WTC11 (cell line): ENCODE data around the gene PPOX.

Source experiments
- GRHL2 ChIP-seq: fragments of 250-450 bp; sonication (Bioruptor Pico); IDR thresholded peaks from 2 replicates; pipeline ENCODE4 v1.8.0; 2022; ENCODE audit warnings: mild to moderate bottlenecking, moderate library complexity; ENCODE audit not compliant: insufficient replicate concordance, severe bottlenecking
- IRF2 ChIP-seq: sonication (generic); formaldehyde crosslinking; IDR thresholded peaks from 2 replicates; pipeline ENCODE4 v1.8.0; 2022; ENCODE audit warnings: low read depth, missing genetic modification reagents, borderline replicate concordance
- NR3C1 ChIP-seq: sonication (generic); formaldehyde crosslinking; conservative IDR thresholded peaks from 2 replicates; pipeline ENCODE4 v1.8.1; 2023; ENCODE audit warnings: low read depth, mild to moderate bottlenecking, missing genetic modification reagents
- TEAD4 ChIP-seq: sonication (generic); formaldehyde crosslinking; IDR thresholded peaks from 2 replicates; pipeline ENCODE4 v1.8.0; 2022; ENCODE audit warnings: mild to moderate bottlenecking, missing genetic modification reagents
- ZNF423 ChIP-seq: fragments of 250-450 bp; sonication (Bioruptor Pico); IDR thresholded peaks from 2 replicates; pipeline ENCODE4 v2.1.2; 2022; ENCODE audit warnings: mild to moderate bottlenecking, moderate library complexity
- TF ChIP-seq, protein P1 (sequence below): sonication (generic); formaldehyde crosslinking; conservative IDR thresholded peaks from 2 replicates; pipeline ENCODE4 v1.8.1; 2022; ENCODE audit warnings: mild to moderate bottlenecking, missing genetic modification reagents
- TF ChIP-seq, protein P2 (sequence below): fragments of 200-600 bp; IDR thresholded peaks from 2 replicates; pipeline ENCODE4 v1.8.0; 2022; ENCODE audit warnings: antibody characterized with exemption
- TF ChIP-seq, protein P3 (sequence below): sonication (generic); formaldehyde crosslinking; IDR thresholded peaks from 2 replicates; pipeline ENCODE4 v1.8.0; 2023; ENCODE audit warnings: mild to moderate bottlenecking, missing genetic modification reagents

DNA sequence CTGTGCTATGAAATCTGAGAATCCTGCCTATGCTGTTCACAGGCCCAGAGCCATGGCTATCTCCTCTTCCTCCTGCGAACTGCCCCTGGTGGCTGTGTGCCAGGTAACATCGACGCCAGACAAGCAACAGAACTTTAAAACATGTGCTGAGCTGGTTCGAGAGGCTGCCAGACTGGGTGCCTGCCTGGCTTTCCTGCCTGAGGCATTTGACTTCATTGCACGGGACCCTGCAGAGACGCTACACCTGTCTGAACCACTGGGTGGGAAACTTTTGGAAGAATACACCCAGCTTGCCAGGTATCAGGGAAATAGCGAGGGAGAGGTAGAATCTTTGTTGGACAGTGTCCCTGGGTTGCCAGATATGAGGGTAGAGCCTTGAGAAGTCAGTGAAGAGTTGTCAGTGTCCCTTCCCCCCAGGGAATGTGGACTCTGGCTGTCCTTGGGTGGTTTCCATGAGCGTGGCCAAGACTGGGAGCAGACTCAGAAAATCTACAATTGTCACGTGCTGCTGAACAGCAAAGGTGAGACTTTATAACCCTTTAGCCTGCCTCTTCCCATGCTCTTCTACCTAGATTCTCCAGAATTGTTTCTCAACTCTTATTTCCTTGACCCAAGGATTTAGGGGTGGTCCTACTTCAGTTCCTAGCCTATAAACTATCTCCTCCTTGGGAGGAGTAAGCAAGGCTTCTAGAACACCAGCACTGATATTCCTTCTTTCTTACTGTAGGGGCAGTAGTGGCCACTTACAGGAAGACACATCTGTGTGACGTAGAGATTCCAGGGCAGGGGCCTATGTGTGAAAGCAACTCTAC lies 46.9 kb upstream of the PPOX start:
- TF ChIP-seq ZNF423 (CRISPR knock-in tag) (no peak), GRHL2 (CRISPR knock-in tag) (no peak), IRF2 (CRISPR knock-in tag) (no peak), NR3C1 (CRISPR knock-in tag) (no peak), TEAD4 (CRISPR knock-in tag) (no peak)
- TF ChIP-seq, protein P1, sequence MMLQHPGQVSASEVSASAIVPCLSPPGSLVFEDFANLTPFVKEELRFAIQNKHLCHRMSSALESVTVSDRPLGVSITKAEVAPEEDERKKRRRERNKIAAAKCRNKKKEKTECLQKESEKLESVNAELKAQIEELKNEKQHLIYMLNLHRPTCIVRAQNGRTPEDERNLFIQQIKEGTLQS (CRISPR knock-in tag): no peak
- TF ChIP-seq, protein P2, sequence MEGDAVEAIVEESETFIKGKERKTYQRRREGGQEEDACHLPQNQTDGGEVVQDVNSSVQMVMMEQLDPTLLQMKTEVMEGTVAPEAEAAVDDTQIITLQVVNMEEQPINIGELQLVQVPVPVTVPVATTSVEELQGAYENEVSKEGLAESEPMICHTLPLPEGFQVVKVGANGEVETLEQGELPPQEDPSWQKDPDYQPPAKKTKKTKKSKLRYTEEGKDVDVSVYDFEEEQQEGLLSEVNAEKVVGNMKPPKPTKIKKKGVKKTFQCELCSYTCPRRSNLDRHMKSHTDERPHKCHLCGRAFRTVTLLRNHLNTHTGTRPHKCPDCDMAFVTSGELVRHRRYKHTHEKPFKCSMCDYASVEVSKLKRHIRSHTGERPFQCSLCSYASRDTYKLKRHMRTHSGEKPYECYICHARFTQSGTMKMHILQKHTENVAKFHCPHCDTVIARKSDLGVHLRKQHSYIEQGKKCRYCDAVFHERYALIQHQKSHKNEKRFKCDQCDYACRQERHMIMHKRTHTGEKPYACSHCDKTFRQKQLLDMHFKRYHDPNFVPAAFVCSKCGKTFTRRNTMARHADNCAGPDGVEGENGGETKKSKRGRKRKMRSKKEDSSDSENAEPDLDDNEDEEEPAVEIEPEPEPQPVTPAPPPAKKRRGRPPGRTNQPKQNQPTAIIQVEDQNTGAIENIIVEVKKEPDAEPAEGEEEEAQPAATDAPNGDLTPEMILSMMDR: 0 out of 2 replicates have a peak, but pooled peaks have one; percentile 5
- TF ChIP-seq, protein P3, sequence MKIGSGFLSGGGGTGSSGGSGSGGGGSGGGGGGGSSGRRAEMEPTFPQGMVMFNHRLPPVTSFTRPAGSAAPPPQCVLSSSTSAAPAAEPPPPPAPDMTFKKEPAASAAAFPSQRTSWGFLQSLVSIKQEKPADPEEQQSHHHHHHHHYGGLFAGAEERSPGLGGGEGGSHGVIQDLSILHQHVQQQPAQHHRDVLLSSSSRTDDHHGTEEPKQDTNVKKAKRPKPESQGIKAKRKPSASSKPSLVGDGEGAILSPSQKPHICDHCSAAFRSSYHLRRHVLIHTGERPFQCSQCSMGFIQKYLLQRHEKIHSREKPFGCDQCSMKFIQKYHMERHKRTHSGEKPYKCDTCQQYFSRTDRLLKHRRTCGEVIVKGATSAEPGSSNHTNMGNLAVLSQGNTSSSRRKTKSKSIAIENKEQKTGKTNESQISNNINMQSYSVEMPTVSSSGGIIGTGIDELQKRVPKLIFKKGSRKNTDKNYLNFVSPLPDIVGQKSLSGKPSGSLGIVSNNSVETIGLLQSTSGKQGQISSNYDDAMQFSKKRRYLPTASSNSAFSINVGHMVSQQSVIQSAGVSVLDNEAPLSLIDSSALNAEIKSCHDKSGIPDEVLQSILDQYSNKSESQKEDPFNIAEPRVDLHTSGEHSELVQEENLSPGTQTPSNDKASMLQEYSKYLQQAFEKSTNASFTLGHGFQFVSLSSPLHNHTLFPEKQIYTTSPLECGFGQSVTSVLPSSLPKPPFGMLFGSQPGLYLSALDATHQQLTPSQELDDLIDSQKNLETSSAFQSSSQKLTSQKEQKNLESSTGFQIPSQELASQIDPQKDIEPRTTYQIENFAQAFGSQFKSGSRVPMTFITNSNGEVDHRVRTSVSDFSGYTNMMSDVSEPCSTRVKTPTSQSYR (CRISPR knock-in tag): no peak
